22Rv1 (cell line): Measurements from ENCODE around the gene CALCR.

Experiments
- ZFX ChIP-seq: fragments of 450-650 bp; IDR thresholded peaks from 2 replicates; pipeline ENCODE4 v1.6.1; 2017; ENCODE audit warnings: antibody characterized with exemption, borderline replicate concordance
- TF ChIP-seq, protein P1 (sequence below): fragments of 450-650 bp; IDR thresholded peaks from 2 replicates; pipeline ENCODE4 v1.5.1; 2017; ENCODE audit warnings: mild to moderate bottlenecking

DNA sequence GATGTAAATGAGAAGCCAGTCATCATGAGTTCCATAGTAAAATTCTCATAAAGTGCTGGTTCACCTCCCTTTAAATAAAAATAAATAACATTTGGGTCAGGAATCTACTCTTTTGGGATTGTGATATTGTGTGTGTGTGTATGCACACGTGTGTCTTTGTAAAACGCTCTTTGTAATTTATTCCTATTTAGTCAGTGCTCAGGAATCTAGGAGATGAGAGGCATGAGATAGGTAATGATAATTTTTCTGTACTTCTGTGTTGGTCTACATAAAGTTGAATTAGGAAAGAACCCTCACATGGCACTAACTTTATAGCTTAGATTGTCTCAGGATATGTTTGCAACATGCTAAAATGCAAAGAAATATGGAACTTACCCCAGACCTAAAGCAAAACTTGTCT lies 4.9 kb upstream of the CALCR start:
- TF ChIP-seq, protein P1, sequence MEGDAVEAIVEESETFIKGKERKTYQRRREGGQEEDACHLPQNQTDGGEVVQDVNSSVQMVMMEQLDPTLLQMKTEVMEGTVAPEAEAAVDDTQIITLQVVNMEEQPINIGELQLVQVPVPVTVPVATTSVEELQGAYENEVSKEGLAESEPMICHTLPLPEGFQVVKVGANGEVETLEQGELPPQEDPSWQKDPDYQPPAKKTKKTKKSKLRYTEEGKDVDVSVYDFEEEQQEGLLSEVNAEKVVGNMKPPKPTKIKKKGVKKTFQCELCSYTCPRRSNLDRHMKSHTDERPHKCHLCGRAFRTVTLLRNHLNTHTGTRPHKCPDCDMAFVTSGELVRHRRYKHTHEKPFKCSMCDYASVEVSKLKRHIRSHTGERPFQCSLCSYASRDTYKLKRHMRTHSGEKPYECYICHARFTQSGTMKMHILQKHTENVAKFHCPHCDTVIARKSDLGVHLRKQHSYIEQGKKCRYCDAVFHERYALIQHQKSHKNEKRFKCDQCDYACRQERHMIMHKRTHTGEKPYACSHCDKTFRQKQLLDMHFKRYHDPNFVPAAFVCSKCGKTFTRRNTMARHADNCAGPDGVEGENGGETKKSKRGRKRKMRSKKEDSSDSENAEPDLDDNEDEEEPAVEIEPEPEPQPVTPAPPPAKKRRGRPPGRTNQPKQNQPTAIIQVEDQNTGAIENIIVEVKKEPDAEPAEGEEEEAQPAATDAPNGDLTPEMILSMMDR, result no peak
- TF ChIP-seq ZFX, result no peak
